ENCODE results near the gene LAIR1.
"Not testable (repeated sequence)": the region's sequence is repeated elsewhere in the genome, so short reads cannot be mapped to it uniquely, and the experiment has no call there.

The LAIR1 gene

DNA sequence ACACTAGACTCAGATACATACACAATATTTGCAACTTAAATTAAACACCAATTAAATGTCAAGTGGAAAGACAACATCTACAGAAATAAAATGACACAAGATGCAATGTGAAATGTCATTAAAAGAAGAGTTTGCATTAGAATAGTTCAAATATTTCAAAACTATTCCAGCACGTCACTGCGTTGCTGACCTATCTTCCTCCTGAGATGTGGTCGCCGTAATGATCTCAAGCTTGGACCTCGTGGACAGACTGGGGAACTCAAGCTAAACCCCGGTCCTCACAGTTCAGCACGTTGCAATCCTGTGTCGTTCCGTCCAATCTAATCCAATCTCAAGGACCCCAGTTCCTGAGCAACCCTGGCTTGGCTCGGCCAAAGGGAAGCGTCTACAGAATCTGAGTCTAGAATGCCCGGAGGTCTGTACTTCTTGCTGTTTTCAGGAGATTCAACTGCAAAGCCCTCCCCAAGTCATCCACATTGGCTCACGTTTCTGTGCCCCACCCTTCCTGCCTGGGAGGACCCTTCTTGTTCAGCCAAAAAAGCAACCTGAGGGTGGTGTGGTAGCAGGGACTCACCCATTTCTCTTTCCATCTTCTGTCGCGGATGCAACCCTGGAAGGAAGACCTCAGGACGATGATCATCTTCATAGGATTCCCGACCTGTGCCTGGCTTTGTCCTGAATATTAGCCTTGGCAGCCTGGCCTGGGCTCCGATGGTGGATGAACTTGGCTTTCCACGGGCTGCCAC lies 5.1 kb upstream of the LAIR1 start:
- H3K4me2 ChIP-seq, result peak overlapping the region; percentile 44
- peak overlapping the region; percentile 29; the same call in 1 of the 2 replicates for H3K9ac ChIP-seq

DNA sequence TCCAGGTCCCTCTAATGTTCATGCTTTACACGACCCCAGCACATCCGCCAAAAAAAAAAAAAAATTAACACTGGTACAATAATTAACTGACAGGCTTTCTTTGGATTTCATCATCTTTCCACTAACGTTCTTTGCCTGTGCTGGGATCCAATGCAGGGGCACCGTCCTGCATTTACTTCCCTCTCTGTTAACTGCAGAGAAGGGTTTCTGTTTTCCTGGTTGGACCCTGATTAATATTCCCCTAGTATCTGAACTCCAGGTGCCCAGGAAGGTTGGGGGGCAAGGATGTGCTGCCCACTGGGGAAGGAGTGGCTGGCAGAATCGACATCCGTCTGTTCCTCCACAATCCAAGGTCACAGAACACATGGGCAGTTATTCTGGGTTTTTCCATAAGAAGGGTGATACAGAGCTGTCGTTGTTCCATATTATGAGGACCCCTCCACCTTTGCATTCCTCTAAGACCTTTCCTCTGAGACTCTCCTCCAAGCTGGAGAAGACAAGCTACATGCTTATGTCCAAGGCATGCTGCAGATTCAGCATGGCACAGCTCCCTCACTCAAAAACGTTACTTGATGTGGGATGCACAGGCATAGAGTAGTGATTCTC lies 4.5 kb upstream of the LAIR1 start:
- Histone ChIP-seq H3K27ac (peak overlapping the region; percentile 37; the same call in 1 of the 2 replicates), H3K79me2 (ENCODE audit: insufficient read depth, low read depth) (0 out of 2 replicates have a peak, but pooled peaks cover 6% of the 10 kb centered on the region)

More for the DNA sequence above, 5.1 kb upstream of the LAIR1 start:
- H3K4me1 ChIP-seq (ENCODE audit: low read depth, poor library complexity, severe bottlenecking), result peaks cover 31% of the 10 kb centered on the region
- not testable (repeated sequence) for H4K20me1 ChIP-seq (ENCODE audit: insufficient read depth); H3K79me2 ChIP-seq (ENCODE audit: insufficient read depth, low read depth); H2AFZ ChIP-seq (ENCODE audit: low read depth); H3K4me3 ChIP-seq (IDR thresholded peaks at IDR 0.05; ENCODE audit: insufficient read depth, low read depth, low read length); H3K27me3 ChIP-seq (ENCODE audit: insufficient read depth, low read depth); H3K36me3 ChIP-seq (ENCODE audit: insufficient read depth)
- H3K27ac ChIP-seq, result peak overlapping the region; percentile 37; the same call in 1 of the 2 replicates

DNA sequence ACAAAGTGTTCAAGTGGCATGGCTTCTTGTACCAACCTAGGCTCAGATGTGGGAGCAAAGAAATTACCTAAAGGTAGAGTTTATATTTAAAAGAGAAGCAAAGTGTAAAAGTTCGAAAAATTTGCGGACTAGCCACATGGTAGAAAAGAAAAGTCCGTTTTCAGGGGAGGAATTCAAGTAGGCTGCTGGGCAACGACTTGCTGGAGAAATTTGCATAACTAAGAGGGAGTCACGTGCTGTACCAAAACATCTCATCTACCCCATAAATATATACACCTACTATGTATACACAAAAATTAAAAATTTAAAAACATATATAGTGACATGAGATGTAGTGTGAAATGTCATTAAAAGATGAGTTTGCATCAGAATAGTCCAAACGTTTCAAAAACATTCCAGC lies 2.1 kb upstream of the LAIR1 start:
- no peak overlapping the region for H3K4me2 ChIP-seq

More for the DNA sequence above, 4.5 kb upstream of the LAIR1 start:
- Histone ChIP-seq H3K36me3 (ENCODE audit: insufficient read depth) (no peaks in the 10 kb centered on the region), H4K20me1 (ENCODE audit: insufficient read depth) (no peaks in the 10 kb centered on the region), H2AFZ (ENCODE audit: low read depth) (no peak overlapping the region), H3K27me3 (ENCODE audit: insufficient read depth, low read depth) (no peaks in the 10 kb centered on the region; the same call in 1 of the 2 replicates), H3K4me2 (peak overlapping the region; percentile 44), H3K4me3 (IDR thresholded peaks at IDR 0.05; ENCODE audit: insufficient read depth, low read depth, low read length) (no peak overlapping the region), H3K9ac (peak overlapping the region; percentile 29; the same call in 1 of the 2 replicates), H3K4me1 (ENCODE audit: low read depth, poor library complexity, severe bottlenecking) (peaks cover 31% of the 10 kb centered on the region)
- TF ChIP-seq, protein P1, sequence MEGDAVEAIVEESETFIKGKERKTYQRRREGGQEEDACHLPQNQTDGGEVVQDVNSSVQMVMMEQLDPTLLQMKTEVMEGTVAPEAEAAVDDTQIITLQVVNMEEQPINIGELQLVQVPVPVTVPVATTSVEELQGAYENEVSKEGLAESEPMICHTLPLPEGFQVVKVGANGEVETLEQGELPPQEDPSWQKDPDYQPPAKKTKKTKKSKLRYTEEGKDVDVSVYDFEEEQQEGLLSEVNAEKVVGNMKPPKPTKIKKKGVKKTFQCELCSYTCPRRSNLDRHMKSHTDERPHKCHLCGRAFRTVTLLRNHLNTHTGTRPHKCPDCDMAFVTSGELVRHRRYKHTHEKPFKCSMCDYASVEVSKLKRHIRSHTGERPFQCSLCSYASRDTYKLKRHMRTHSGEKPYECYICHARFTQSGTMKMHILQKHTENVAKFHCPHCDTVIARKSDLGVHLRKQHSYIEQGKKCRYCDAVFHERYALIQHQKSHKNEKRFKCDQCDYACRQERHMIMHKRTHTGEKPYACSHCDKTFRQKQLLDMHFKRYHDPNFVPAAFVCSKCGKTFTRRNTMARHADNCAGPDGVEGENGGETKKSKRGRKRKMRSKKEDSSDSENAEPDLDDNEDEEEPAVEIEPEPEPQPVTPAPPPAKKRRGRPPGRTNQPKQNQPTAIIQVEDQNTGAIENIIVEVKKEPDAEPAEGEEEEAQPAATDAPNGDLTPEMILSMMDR (conservative IDR thresholded peaks at IDR 0.05; ENCODE audit: low read depth, low read length), result no peak

DNA sequence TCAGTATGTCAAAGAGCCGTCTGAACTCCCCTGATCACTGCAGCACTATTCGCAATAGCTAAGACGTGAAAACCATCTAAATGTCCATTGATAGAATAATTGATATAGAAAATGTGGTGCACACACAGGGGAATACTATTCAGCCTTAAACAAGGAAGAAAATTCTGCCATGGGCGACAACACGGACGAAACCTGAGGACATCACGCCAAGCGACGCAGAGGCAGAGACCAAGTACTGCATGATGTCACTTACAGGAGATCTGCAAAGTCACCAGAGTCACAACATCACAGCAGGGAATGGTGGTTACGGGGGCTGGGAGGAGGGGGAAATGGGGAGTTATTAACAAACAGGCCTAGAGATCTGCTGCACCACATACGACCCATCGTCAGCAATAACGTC lies 1.1 kb upstream of the LAIR1 start:
- not testable (repeated sequence) for H3K9ac ChIP-seq; H3K4me3 ChIP-seq (IDR thresholded peaks at IDR 0.05; ENCODE audit: insufficient read depth, low read depth, low read length); H3K4me2 ChIP-seq; H3K27me3 ChIP-seq (ENCODE audit: insufficient read depth, low read depth); H4K20me1 ChIP-seq (ENCODE audit: insufficient read depth); H3K36me3 ChIP-seq (ENCODE audit: insufficient read depth); H2AFZ ChIP-seq (ENCODE audit: low read depth); H3K79me2 ChIP-seq (ENCODE audit: insufficient read depth, low read depth); H3K4me1 ChIP-seq (ENCODE audit: low read depth, poor library complexity, severe bottlenecking); H3K27ac ChIP-seq

More for the DNA sequence above, 2.1 kb upstream of the LAIR1 start:
- TF ChIP-seq, protein P1 (conservative IDR thresholded peaks at IDR 0.05; ENCODE audit: low read depth, low read length), result no peak
- Histone ChIP-seq H3K79me2 (ENCODE audit: insufficient read depth, low read depth) (0 out of 2 replicates have a peak, but pooled peaks cover 6% of the 10 kb centered on the region), H2AFZ (ENCODE audit: low read depth) (no peak overlapping the region), H3K36me3 (ENCODE audit: insufficient read depth) (no peaks in the 10 kb centered on the region), H3K27me3 (ENCODE audit: insufficient read depth, low read depth) (no peaks in the 10 kb centered on the region; the same call in 1 of the 2 replicates), H3K27ac (no peak overlapping the region), H3K4me1 (ENCODE audit: low read depth, poor library complexity, severe bottlenecking) (peaks cover 11% of the 10 kb centered on the region), H3K9ac (no peak overlapping the region), H4K20me1 (ENCODE audit: insufficient read depth) (no peaks in the 10 kb centered on the region), H3K4me3 (IDR thresholded peaks at IDR 0.05; ENCODE audit: insufficient read depth, low read depth, low read length) (no peak overlapping the region)

DNA sequence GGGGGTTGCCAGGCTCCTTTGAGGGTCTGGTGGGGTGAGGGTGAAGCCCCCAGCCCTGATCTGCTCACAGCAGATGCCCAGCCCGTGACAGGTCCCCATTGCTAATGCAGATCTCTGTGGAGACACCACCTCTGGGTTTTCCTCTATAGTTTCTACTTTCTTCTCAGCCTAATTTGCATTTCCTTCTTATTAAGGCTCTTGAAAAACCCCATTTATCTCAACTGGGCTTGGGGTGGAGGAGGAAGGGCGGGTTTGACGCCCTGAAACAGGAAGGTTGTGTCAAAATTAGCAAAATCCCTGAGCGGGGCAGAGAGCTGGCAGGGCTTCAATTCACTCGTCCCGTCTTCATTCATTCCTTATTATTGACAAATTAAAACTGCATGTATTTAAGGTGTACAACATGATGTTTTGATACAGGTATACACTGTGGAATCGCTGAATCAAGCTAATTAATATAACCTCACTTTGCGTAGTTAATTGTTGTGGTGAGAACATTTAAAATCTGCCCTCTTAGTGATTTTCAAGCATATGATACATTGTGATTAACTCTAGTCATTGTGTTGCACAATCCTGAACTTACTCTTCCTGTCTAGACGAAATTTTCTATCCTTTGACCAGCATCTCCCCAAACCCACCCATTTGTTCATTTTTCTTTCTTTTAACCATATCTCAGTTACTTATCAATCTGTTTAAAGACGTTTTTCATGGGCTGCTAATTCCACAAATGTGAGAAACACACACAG lies 2.9 kb downstream of the LAIR1 start:
- not testable (repeated sequence) for H3K79me2 ChIP-seq (ENCODE audit: insufficient read depth, low read depth); H3K4me2 ChIP-seq; H4K20me1 ChIP-seq (ENCODE audit: insufficient read depth); H2AFZ ChIP-seq (ENCODE audit: low read depth); H3K9ac ChIP-seq; H3K27me3 ChIP-seq (ENCODE audit: insufficient read depth, low read depth); H3K27ac ChIP-seq; H3K4me3 ChIP-seq (IDR thresholded peaks at IDR 0.05; ENCODE audit: insufficient read depth, low read depth, low read length); H3K36me3 ChIP-seq (ENCODE audit: insufficient read depth); H3K4me1 ChIP-seq (ENCODE audit: low read depth, poor library complexity, severe bottlenecking)

DNA sequence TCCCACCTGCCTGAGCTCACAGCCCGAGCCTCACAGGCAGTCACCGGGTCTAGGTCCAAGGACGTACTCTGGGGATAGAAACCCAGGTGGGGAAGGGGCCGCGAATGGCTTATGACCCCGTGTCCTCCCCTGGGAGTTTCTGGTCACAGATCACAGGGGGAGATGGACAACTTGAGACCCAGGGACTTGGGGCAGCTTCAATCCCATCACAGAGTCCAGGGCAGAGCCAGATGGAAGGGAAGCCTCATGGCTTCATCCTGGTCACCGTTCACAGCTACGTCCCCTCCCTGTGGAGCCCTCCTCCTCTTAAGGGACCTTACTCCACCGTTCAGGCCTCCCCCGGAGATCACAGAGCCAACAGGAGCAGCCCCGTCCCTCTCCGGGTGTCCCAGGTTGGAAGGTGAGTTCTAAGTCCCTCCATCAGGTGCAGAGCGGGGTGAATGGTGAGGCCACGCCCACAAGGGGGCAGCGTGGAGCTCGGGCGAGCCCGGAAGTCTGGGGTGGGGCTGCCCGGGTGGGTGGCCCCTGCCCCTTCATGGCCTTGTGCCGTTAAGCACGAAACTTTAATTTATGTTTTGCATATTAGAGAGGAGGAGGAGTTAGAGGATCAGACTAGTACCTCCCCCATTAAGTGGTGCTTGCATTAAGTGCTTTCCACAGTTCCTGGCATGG lies 5.4 kb downstream of the LAIR1 start:
- not testable (repeated sequence) for H3K79me2 ChIP-seq (ENCODE audit: insufficient read depth, low read depth); H3K4me1 ChIP-seq (ENCODE audit: low read depth, poor library complexity, severe bottlenecking); H3K27me3 ChIP-seq (ENCODE audit: insufficient read depth, low read depth); H3K4me3 ChIP-seq (IDR thresholded peaks at IDR 0.05; ENCODE audit: insufficient read depth, low read depth, low read length); H3K4me2 ChIP-seq; H3K27ac ChIP-seq; H2AFZ ChIP-seq (ENCODE audit: low read depth); H3K36me3 ChIP-seq (ENCODE audit: insufficient read depth); H3K9ac ChIP-seq; H4K20me1 ChIP-seq (ENCODE audit: insufficient read depth)

Data from KMS-11 (cell line).